H1 (cell line): ENCODE measurements around the gene PTGDS. TPM values are rescaled to one million over a fixed set of nuclear protein-coding genes. Genes with fewer than 3 reads are reported as not detected.

Source experiments
- CTCF ChIA-PET: fragments of 300-600 bp; sonication (Branson Sonifier 250); formaldehyde crosslinking; loops from one replicate; lab custom pipeline; 2021; ENCODE audit not compliant: partially characterized antibody; lab: Charles Lee
- POLR2A ChIA-PET: fragments of 300-600 bp; sonication (Branson Sonifier 250); formaldehyde crosslinking; loops from one replicate; lab custom pipeline; 2021; ENCODE audit warnings: inconsistent platforms; ENCODE audit not compliant: partially characterized antibody; lab: Charles Lee
- DNase-seq, 2 experiments: peaks; one replicate each; pipeline versions ENCODE4 v3.0.0 to v3.0.0-alpha.2; 2010 to 2022; ENCODE audit warnings: low spot score in 2 of 2, low read depth in 1 of 2, mixed read lengths in 1 of 2
- FAIRE-seq: peaks from 2 replicates; lab custom pipeline; 2011; peaks lifted over from hg19 to GRCh38; lab: Jason Lieb, UNC
- H2AFZ ChIP-seq: 2 replicates; pipeline ENCODE4 v1.8.1; 2012; ENCODE audit warnings: low read length, inconsistent platforms
- H2AK5ac ChIP-seq: 2 replicates; pipeline ENCODE4 v1.6.1; 2013; ENCODE audit warnings: low read depth, low read length
- H2BK120ac ChIP-seq: replicated peaks from 2 replicates; pipeline ENCODE3; 2013; ENCODE audit warnings: low read depth, low read length, inconsistent platforms
- H2BK12ac ChIP-seq: 2 replicates; pipeline ENCODE4 v1.6.1; 2013; ENCODE audit warnings: low read depth, low read length
- H2BK15ac ChIP-seq: 2 replicates; pipeline ENCODE4 v1.6.1; 2013; ENCODE audit warnings: low read length
- H2BK20ac ChIP-seq: 2 replicates; pipeline ENCODE4 v1.6.1; 2013; ENCODE audit warnings: low read length
- H2BK5ac ChIP-seq: 2 replicates; pipeline ENCODE4 v1.6.1; 2013; ENCODE audit warnings: low read depth, low read length
- H3K14ac ChIP-seq: 2 replicates; pipeline ENCODE4 v1.6.1; 2013; ENCODE audit warnings: inconsistent platforms; ENCODE audit not compliant: insufficient read length
- H3K18ac ChIP-seq: 2 replicates; pipeline ENCODE4 v1.6.1; 2013; ENCODE audit warnings: low read length; ENCODE audit errors: extremely low read depth
- H3K23ac ChIP-seq: 2 replicates; pipeline ENCODE4 v1.6.1; 2013; ENCODE audit warnings: inconsistent platforms; ENCODE audit not compliant: insufficient read length
- H3K23me2 ChIP-seq: 2 replicates; pipeline ENCODE4 v1.6.1; 2013; ENCODE audit warnings: low read depth, low read length
- H3K27ac ChIP-seq: 2 replicates; pipeline ENCODE4 v1.6.1; 2011; ENCODE audit warnings: low read depth, low read length, inconsistent platforms
- H3K27me3 ChIP-seq, 4 experiments: replicated peaks in 1 of 4; 1 replicate in 1 of 4; 2 replicates in 3 of 4; pipeline versions ENCODE4 v1.6.1 to v1.8.1; 2011 to 2013; ENCODE audit warnings: low read length in 3 of 4, mild to moderate bottlenecking in 3 of 4, inconsistent platforms in 2 of 4, mixed read lengths in 2 of 4, moderate library complexity in 1 of 4; ENCODE audit not compliant: control insufficient read depth in 3 of 4, insufficient read depth in 3 of 4; ENCODE audit errors: extremely low read depth in 1 of 4
- H3K36me3 ChIP-seq, 4 experiments: 2 replicates each; pipeline versions ENCODE4 v1.6.1 to v1.8.1; 2011 to 2013; ENCODE audit warnings: mild to moderate bottlenecking in 4 of 4, low read length in 3 of 4, moderate library complexity in 2 of 4, control low read depth in 1 of 4, inconsistent platforms in 1 of 4; ENCODE audit not compliant: insufficient read depth in 4 of 4, control insufficient read depth in 2 of 4
- H3K4ac ChIP-seq: replicated peaks from 2 replicates; pipeline ENCODE3; 2013; ENCODE audit warnings: low read length, low read depth, mixed read lengths, inconsistent platforms; ENCODE audit not compliant: insufficient read length
- H3K4me1 ChIP-seq, 4 experiments: replicated peaks in 1 of 4; 1 replicate in 1 of 4; 2 replicates in 3 of 4; pipeline versions ENCODE4 v1.6.1 to v1.8.1; 2011 to 2013; ENCODE audit warnings: low read length in 3 of 4, inconsistent platforms in 2 of 4, mixed read lengths in 1 of 4; ENCODE audit not compliant: insufficient read depth in 4 of 4, control insufficient read depth in 3 of 4
- H3K4me2 ChIP-seq, 2 experiments: 2 replicates each; pipeline versions ENCODE4 v1.6.1 to v1.8.1; 2011 to 2013; ENCODE audit warnings: low read depth in 2 of 2, low read length in 2 of 2, control low read depth in 1 of 2, inconsistent platforms in 1 of 2, mild to moderate bottlenecking in 1 of 2; ENCODE audit not compliant: insufficient read depth in 1 of 2
- H3K4me3 ChIP-seq, 4 experiments: fragments of 200-600, 300-600 bp in 1 of 4; sonication (generic), shearing (Covaris generic), sonication (Bioruptor Twin) in 1 of 4; 2 replicates each; pipeline versions ENCODE4 v1.5.1 to v1.8.1; 2011 to 2016; ENCODE audit warnings: low read length in 4 of 4, low read depth in 3 of 4, control low read depth in 2 of 4, inconsistent platforms in 2 of 4, mild to moderate bottlenecking in 2 of 4, mixed read lengths in 1 of 4, moderate library complexity in 1 of 4; ENCODE audit not compliant: insufficient read depth in 2 of 4; ENCODE audit errors: extremely low read depth in 1 of 4
- H3K56ac ChIP-seq: replicated peaks from 2 replicates; pipeline ENCODE3; 2013; ENCODE audit warnings: low read depth, mild to moderate bottlenecking, mixed read lengths, low read length, inconsistent platforms; ENCODE audit not compliant: insufficient read length
- H3K79me1 ChIP-seq: 2 replicates; pipeline ENCODE4 v1.6.1; 2013; ENCODE audit warnings: low read depth, low read length, control low read depth
- H3K79me2 ChIP-seq, 2 experiments: 2 replicates each; pipeline versions ENCODE4 v1.6.1 to v1.8.1; 2012 to 2013; ENCODE audit warnings: low read length in 2 of 2, mild to moderate bottlenecking in 2 of 2, inconsistent platforms in 1 of 2; ENCODE audit not compliant: insufficient read depth in 2 of 2, control insufficient read depth in 1 of 2
- H3K9ac ChIP-seq, 4 experiments: replicated peaks in 1 of 4; 1 replicate in 1 of 4; 2 replicates in 3 of 4; pipeline versions ENCODE4 v1.6.1 to v1.8.1; 2011 to 2013; ENCODE audit warnings: low read depth in 3 of 4, low read length in 3 of 4, control low read depth in 2 of 4, mild to moderate bottlenecking in 2 of 4, moderate library complexity in 2 of 4, inconsistent platforms in 1 of 4; ENCODE audit errors: extremely low read depth in 1 of 4
- H3K9me3 ChIP-seq, 2 experiments: 2 replicates each; pipeline versions ENCODE4 v1.6.1 to v1.8.1; 2012 to 2013; ENCODE audit warnings: mild to moderate bottlenecking in 2 of 2, moderate library complexity in 2 of 2, control low read depth in 1 of 2, inconsistent platforms in 1 of 2, low read depth in 1 of 2, low read length in 1 of 2, mixed read lengths in 1 of 2; ENCODE audit not compliant: insufficient read depth in 2 of 2
- H4K20me1 ChIP-seq, 2 experiments: replicated peaks in 1 of 2; 2 replicates each; pipeline versions ENCODE3 to v1.8.1; 2011 to 2013; ENCODE audit warnings: inconsistent platforms in 2 of 2, low read length in 2 of 2, mild to moderate bottlenecking in 1 of 2; ENCODE audit not compliant: insufficient read depth in 2 of 2, control insufficient read depth in 1 of 2
- H4K5ac ChIP-seq: 2 replicates; pipeline ENCODE4 v1.6.1; 2013; ENCODE audit warnings: low read length, low read depth, mixed read lengths, inconsistent platforms; ENCODE audit not compliant: insufficient read length
- H4K8ac ChIP-seq: 2 replicates; pipeline ENCODE4 v1.8.0; 2013; ENCODE audit warnings: mild to moderate bottlenecking, moderate library complexity, low read length, inconsistent platforms; ENCODE audit not compliant: insufficient read depth; ENCODE audit errors: extremely low read depth
- H4K91ac ChIP-seq: replicated peaks from 2 replicates; pipeline ENCODE3; 2013; ENCODE audit warnings: low read length, mixed read lengths, inconsistent platforms; ENCODE audit not compliant: insufficient read length
- ATF2 ChIP-seq: IDR thresholded peaks from 2 replicates; pipeline ENCODE4 v1.6.1; 2012; ENCODE audit warnings: low read length, inconsistent platforms
- CBX8 ChIP-seq: fragments of 300-800, 300-1000 bp; sonication (generic); IDR thresholded peaks from 2 replicates; pipeline ENCODE4 v1.7.1; 2016; ENCODE audit warnings: low read depth, low read length, borderline replicate concordance
- CEBPB ChIP-seq: IDR thresholded peaks from 2 replicates; pipeline ENCODE4 v1.6.1; 2012; ENCODE audit warnings: low read depth, low read length
- CHD1 ChIP-seq: IDR thresholded peaks from 2 replicates; pipeline ENCODE4 v1.6.1; 2012; ENCODE audit warnings: low read depth, low read length, improper control_type of control experiment
- KDM5A ChIP-seq: fragments of 200-600 bp; IDR thresholded peaks from 2 replicates; pipeline ENCODE4 v1.7.1; 2012; ENCODE audit warnings: mild to moderate bottlenecking, low read length, inconsistent platforms, mixed read lengths
- NRF1 ChIP-seq: IDR thresholded peaks from 2 replicates; pipeline ENCODE4 v1.6.1; 2011; ENCODE audit warnings: mild to moderate bottlenecking, low read depth, low read length, improper control_type of control experiment
- POLR2A ChIP-seq, 2 experiments: IDR thresholded peaks; 1 replicate in 1 of 2; 2 replicates in 1 of 2; pipeline ENCODE4 v1.6.1; 2011; ENCODE audit warnings: low read depth in 2 of 2, low read length in 2 of 2, mild to moderate bottlenecking in 2 of 2; ENCODE audit errors: control extremely low read depth in 1 of 2
- POLR2AphosphoS5 ChIP-seq: IDR thresholded peaks from 2 replicates; pipeline ENCODE4 v1.6.1; 2011; ENCODE audit warnings: low read depth, low read length
- SP1 ChIP-seq: IDR thresholded peaks from 2 replicates; pipeline ENCODE4 v1.6.1; 2011; ENCODE audit warnings: low read depth, low read length
- TCF12 ChIP-seq: IDR thresholded peaks from 2 replicates; pipeline ENCODE4 v1.6.1; 2011; ENCODE audit warnings: low read depth, mild to moderate bottlenecking, low read length
- USF2 ChIP-seq: IDR thresholded peaks from 2 replicates; pipeline ENCODE4 v1.6.1; 2011; ENCODE audit warnings: low read length, improper control_type of control experiment
- WGBS, 2 experiments: shearing (Covaris generic) in 1 of 2; methylation state at CpG; one replicate each; pipeline versions ENCODE4 v1.1.6 to v1.1.7; 2013 to 2015; ENCODE audit warnings: low lambda C conversion rate in 2 of 2, mixed read lengths in 2 of 2, inconsistent platforms in 1 of 2, low coverage in 1 of 2, missing lambda C conversion rate in 1 of 2; ENCODE audit not compliant: insufficient replicate concordance in 2 of 2, insufficient coverage in 1 of 2, insufficient read length in 1 of 2; ENCODE audit errors: extremely low coverage in 1 of 2, missing lambda C conversion rate in 1 of 2; 5-methylcytosine and 5-hydroxymethylcytosine counted together
- polyA plus RNA-seq, 7 experiments: library from polyadenylated mRNA; depleted of rRNA in 3 of 7; stranded (reverse) in 5 of 7; unstranded in 2 of 7; fragments of >200 nt in 5 of 7; fragments of 200-250 nt in 2 of 7; gene quantifications; 1 replicate in 5 of 7; 2 replicates in 1 of 7; 4 replicates in 1 of 7; pipeline versions ENCODE4 v1.2.1 to v1.2.3, GENCODE V29; 2011 to 2013; ENCODE audit warnings: missing spikeins in 2 of 7, mixed read lengths in 2 of 7
- total RNA-seq: library from RNA; stranded (reverse); fragmentation: NEBNext Ultra II Directional; extraction: Animal tissue kit (Norgen Biotek cat#: 25700); gene quantifications from 2 replicates; pipeline ENCODE4 v1.2.1, GENCODE V29; 2021

The PTGDS gene
- total and polyA plus RNA-seq, 2 of the 8 experiments (the other 6 are each of a cell fraction or from before 2014, with no cell fraction given): 1.7 to 2.3 TPM

- peaks cover 0 to 12% of the 10 kb centered on the region in 2 experiments for H4K20me1 ChIP-seq
- no peak overlapping the region for H3K4me2 ChIP-seq
- H3K23ac ChIP-seq: no peak overlapping the region
- no peaks in the 10 kb centered on the region; a peak in 1 of 4 replicates for H3K9me3 ChIP-seq
- no peak overlapping the region for H4K5ac ChIP-seq
- no peak for DNase-seq
- H2BK15ac ChIP-seq: no peak overlapping the region
- H4K8ac ChIP-seq: no peak overlapping the region
- no peak overlapping the region for H2BK12ac ChIP-seq
- H3K79me2 ChIP-seq: no peaks in the 10 kb centered on the region; a peak in 1 of 4 replicates
- no peak overlapping the region for H2BK5ac ChIP-seq
- no peak overlapping the region for H2BK120ac ChIP-seq
- WGBS, 2 experiments: 88% methylated on average over 2 of the region's 2 CpGs; no CpG with 5 or more reads in 1 of the 2 experiments
- no peak overlapping the region for H3K27ac ChIP-seq
- H3K14ac ChIP-seq: no peak overlapping the region
- H3K4me1 ChIP-seq: peaks cover 0 to 6% (median 0%) of the 10 kb centered on the region in 4 experiments; a peak in 2 of 7 replicates
- H3K9ac ChIP-seq: no peak overlapping the region
- H3K4ac ChIP-seq: no peak overlapping the region
- no peak overlapping the region for H2AFZ ChIP-seq
- CTCF ChIA-PET: interaction anchor here (0.6 to 2.7 kb wide), 5 partner anchors 10 to 154 kb away, joined by 3 to 10 read pairs (median 3); no protein-coding TSS in a partner anchor
- no peak overlapping the region for H3K4me3 ChIP-seq
- no peak for FAIRE-seq
- TF ChIP-seq ATF2 (no peak), CHD1 (no peak), CBX8 (no peak), NRF1 (no peak), POLR2A (IDR thresholded peaks at IDR 0.05; ENCODE audit: control extremely low read depth in 1 of 2, low read depth in 2 of 2, low read length in 2 of 2) (no peak), USF2 (no peak), KDM5A (no peak), POLR2AphosphoS5 (no peak), TCF12 (no peak), CEBPB (no peak), SP1 (no peak)
- H2BK20ac ChIP-seq: no peak overlapping the region
- H4K91ac ChIP-seq: no peak overlapping the region
- H3K23me2 ChIP-seq: no peaks in the 10 kb centered on the region
- POLR2A ChIA-PET: no interaction called here
- no peak overlapping the region for H3K18ac ChIP-seq
- H3K79me1 ChIP-seq: no peaks in the 10 kb centered on the region; the same call in 1 of the 2 replicates
- H2AK5ac ChIP-seq: no peak overlapping the region
- H3K36me3 ChIP-seq: peaks cover 2 to 15% (median 4%) of the 10 kb centered on the region in 4 experiments; a peak in 5 of 8 replicates
- H3K56ac ChIP-seq: no peak overlapping the region
- no peaks in the 10 kb centered on the region for H3K27me3 ChIP-seq
These were observed 45.6 kb upstream of the PTGDS start for GRCh38 chr9:136931611-136932130.
